ENCODE results near the gene NR4A3.

Gene NR4A3

DNA sequence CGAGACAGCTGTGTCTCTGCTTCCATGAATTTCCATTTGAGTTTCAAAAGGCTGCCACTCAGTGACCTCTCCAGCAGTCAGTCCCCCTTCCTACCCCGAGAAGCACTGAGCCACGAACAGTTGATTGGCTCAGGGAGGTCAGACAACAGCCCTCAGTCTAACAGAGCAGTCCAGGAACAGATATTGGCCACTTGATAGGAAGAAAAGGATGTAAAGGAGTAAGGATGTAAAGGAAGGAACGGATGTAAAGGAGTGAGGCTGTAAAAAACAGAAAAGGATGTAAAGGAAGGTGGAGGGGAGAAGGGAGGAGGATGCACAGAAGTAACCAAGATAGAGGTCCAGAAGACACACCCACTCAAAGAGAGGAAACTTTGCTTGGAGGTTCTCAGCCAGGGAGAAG, 3.2 kb upstream of the NR4A3 start:
- DNase-seq = no peak
- Histone ChIP-seq H3K27me3 (ENCODE audit: insufficient read depth, low read length, poor library complexity) (peaks cover 38% of the 10 kb centered on the region), H3K27ac (ENCODE audit: low read length) (no peak overlapping the region), H2AFZ (ENCODE audit: low read depth, low read length) (no peak overlapping the region), H3K9me3 (ENCODE audit: insufficient read depth, low read length, severe bottlenecking) (no peaks in the 10 kb centered on the region), H3K4me1 (ENCODE audit: insufficient read depth, low read length) (peaks cover 45% of the 10 kb centered on the region), H3K79me2 (ENCODE audit: insufficient read depth, low read length) (no peaks in the 10 kb centered on the region), H4K20me1 (ENCODE audit: insufficient read depth, low read length) (peaks cover 32% of the 10 kb centered on the region), H3K9ac (ENCODE audit: low read depth, low read length) (peak overlapping the region; percentile 73; the same call in 1 of the 2 replicates), H3K4me3 (ENCODE audit: low read depth in 1 of 2, low read length in 2 of 2) (peak overlapping the region in 1 of 2 experiments; percentile 64; a peak in 1 of 4 replicates), H3K36me3 (ENCODE audit: insufficient read depth, low read length) (no peaks in the 10 kb centered on the region; the same call in 1 of the 2 replicates), H3K4me2 (ENCODE audit: insufficient read depth, low read length) (peak overlapping the region; percentile 96)
- ATAC-seq (ENCODE audit: insufficient read depth, low read depth) = no peak
- no peak for TF ChIP-seq EZH2 (IDR thresholded peaks at IDR 0.05; ENCODE audit: borderline replicate concordance, low read depth, low read length, severe bottlenecking)
- TF ChIP-seq, protein P1, sequence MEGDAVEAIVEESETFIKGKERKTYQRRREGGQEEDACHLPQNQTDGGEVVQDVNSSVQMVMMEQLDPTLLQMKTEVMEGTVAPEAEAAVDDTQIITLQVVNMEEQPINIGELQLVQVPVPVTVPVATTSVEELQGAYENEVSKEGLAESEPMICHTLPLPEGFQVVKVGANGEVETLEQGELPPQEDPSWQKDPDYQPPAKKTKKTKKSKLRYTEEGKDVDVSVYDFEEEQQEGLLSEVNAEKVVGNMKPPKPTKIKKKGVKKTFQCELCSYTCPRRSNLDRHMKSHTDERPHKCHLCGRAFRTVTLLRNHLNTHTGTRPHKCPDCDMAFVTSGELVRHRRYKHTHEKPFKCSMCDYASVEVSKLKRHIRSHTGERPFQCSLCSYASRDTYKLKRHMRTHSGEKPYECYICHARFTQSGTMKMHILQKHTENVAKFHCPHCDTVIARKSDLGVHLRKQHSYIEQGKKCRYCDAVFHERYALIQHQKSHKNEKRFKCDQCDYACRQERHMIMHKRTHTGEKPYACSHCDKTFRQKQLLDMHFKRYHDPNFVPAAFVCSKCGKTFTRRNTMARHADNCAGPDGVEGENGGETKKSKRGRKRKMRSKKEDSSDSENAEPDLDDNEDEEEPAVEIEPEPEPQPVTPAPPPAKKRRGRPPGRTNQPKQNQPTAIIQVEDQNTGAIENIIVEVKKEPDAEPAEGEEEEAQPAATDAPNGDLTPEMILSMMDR (IDR thresholded peaks at IDR 0.05; ENCODE audit: borderline replicate concordance, extremely low read depth, low read length, poor library complexity, severe bottlenecking) = no peak

DNA sequence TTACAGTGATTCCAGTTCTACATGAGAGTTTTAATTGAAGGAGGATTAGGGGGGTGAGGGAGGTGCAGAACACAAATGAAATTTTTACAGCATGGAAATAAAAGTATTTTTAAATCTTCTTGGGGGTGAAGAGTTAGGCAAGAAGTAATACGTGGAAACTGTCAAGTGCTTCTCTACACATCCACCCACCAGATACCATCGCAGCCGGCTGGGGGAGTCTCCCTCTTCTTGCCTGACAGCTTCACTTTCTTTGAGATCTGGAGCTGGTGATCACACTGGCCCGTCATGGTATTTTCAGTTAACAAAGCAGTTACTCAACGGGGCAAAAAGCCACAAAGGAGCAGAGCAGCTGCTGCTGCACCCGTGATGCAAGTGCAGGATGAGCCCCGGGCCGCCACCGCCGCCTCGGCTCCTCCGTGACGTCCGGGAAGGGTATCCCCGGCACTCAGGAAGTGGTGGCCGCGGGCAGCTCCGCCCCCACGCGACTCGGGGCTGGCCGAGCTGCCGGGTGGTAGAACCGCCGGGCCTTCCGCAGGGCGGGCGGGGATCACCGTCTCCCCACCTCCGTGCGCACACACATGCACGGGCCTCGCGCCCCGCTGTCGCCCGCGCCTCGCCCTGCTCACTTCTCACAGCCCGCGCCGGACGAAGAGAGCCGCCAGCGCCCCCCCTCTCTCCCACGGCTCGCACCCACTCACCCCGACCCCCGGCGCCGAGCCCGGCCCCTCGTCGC, 2.4 kb upstream of the NR4A3 start:
- Histone ChIP-seq H3K9ac (ENCODE audit: low read depth, low read length) (peak overlapping the region; percentile 73), H3K4me3 (ENCODE audit: low read depth in 1 of 2, low read length in 2 of 2) (peak overlapping the region; percentile 24 to 64; a peak in 3 of 4 replicates), H2AFZ (ENCODE audit: low read depth, low read length) (peak overlapping the region; percentile 68), H3K27me3 (ENCODE audit: insufficient read depth, low read length, poor library complexity) (peaks cover 43% of the 10 kb centered on the region), H4K20me1 (ENCODE audit: insufficient read depth, low read length) (peaks cover 36% of the 10 kb centered on the region), H3K79me2 (ENCODE audit: insufficient read depth, low read length) (no peaks in the 10 kb centered on the region), H3K4me1 (ENCODE audit: insufficient read depth, low read length) (peaks cover 50% of the 10 kb centered on the region), H3K27ac (ENCODE audit: low read length) (no peak overlapping the region), H3K36me3 (ENCODE audit: insufficient read depth, low read length) (no peaks in the 10 kb centered on the region; the same call in 1 of the 2 replicates), H3K9me3 (ENCODE audit: insufficient read depth, low read length, severe bottlenecking) (no peaks in the 10 kb centered on the region), H3K4me2 (ENCODE audit: insufficient read depth, low read length) (peak overlapping the region; percentile 96)
- TF ChIP-seq, protein P1 (IDR thresholded peaks at IDR 0.05; ENCODE audit: borderline replicate concordance, extremely low read depth, low read length, poor library complexity, severe bottlenecking) = peak; percentile 23
- no peak for TF ChIP-seq EZH2 (IDR thresholded peaks at IDR 0.05; ENCODE audit: borderline replicate concordance, low read depth, low read length, severe bottlenecking)
- ATAC-seq (ENCODE audit: insufficient read depth, low read depth) (peak; percentile 68), DNase-seq (peak; percentile 88)

DNA sequence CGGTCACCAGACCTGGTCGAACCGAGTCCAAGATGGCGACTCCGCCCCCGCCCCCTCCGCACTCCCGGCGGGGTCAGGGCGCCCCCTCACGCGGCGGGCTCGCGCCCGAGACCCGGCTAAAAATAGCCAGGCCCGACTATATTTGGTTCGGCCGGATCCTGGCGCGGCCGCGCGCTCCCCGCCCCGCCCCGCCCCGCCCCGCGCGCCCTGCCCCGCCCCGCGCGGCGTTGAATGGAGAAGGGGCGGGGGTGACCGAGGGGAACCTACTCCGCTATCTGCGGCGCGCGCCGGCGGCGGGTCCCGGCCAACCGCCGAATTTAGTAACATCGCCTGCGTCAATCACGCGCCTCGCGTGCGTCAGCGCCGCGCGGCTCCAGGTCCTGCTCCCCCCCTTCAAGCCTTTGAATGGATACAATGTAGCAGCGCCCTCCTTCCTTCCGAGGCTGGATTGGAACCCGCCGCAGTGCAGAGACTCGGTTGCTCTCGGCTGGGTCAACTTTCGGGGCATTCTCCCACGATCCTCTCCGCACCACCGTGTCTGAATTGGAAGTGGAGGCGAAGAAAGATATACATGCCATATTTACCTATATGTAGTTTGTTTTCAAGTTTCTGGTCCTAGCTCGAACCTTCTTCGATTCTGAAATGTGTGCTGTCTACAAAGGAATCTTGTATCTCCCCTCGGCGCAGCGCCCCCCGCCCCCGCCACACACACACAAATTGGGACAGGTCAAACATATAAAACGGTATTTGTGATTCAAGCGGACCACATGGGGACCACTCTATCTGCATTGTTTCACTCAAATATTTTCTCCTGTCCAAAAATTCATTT, 1.6 kb upstream of the NR4A3 start:
- Histone ChIP-seq H3K9me3 (ENCODE audit: insufficient read depth, low read length, severe bottlenecking) (no peaks in the 10 kb centered on the region), H3K27me3 (ENCODE audit: insufficient read depth, low read length, poor library complexity) (peaks cover 51% of the 10 kb centered on the region), H3K9ac (ENCODE audit: low read depth, low read length) (peak overlapping the region; percentile 73), H3K4me3 (ENCODE audit: low read depth in 1 of 2, low read length in 2 of 2) (peak overlapping the region; percentile 33 to 64; a peak in 3 of 4 replicates), H2AFZ (ENCODE audit: low read depth, low read length) (peak overlapping the region; percentile 68), H3K36me3 (ENCODE audit: insufficient read depth, low read length) (no peaks in the 10 kb centered on the region; the same call in 1 of the 2 replicates), H4K20me1 (ENCODE audit: insufficient read depth, low read length) (peaks cover 36% of the 10 kb centered on the region), H3K4me2 (ENCODE audit: insufficient read depth, low read length) (peak overlapping the region; percentile 96), H3K79me2 (ENCODE audit: insufficient read depth, low read length) (no peaks in the 10 kb centered on the region), H3K27ac (ENCODE audit: low read length) (no peak overlapping the region; the same call in 1 of the 2 replicates), H3K4me1 (ENCODE audit: insufficient read depth, low read length) (peaks cover 50% of the 10 kb centered on the region)
- peak; percentile 55 for ATAC-seq (ENCODE audit: insufficient read depth, low read depth)
- TF ChIP-seq, protein P1 (IDR thresholded peaks at IDR 0.05; ENCODE audit: borderline replicate concordance, extremely low read depth, low read length, poor library complexity, severe bottlenecking) = peak; percentile 38
- TF ChIP-seq EZH2 (IDR thresholded peaks at IDR 0.05; ENCODE audit: borderline replicate concordance, low read depth, low read length, severe bottlenecking) = no peak
- DNase-seq = peak; percentile 85

Data from DND-41 (cell line).